H1 (cell line): ENCODE data around the gene HOXB8. TPM values are rescaled to one million over a fixed set of nuclear protein-coding genes. Genes with fewer than 3 reads are reported as not detected.

ENCODE experiments used
- ATF2 ChIP-seq: IDR thresholded peaks from 2 replicates; pipeline ENCODE4 v1.6.1; 2012; ENCODE audit warnings: low read length, inconsistent platforms
- EZH2 ChIP-seq: fragments of 200-600 bp; sonication (generic); IDR thresholded peaks from 2 replicates; pipeline ENCODE4 v1.7.1; 2012; ENCODE audit warnings: low read depth, mild to moderate bottlenecking, moderate library complexity, low read length, inconsistent platforms; ENCODE audit not compliant: severe bottlenecking
- ZNF274 ChIP-seq: IDR thresholded peaks from 2 replicates; pipeline ENCODE4 v1.7.0; 2012; ENCODE audit warnings: low read length, borderline replicate concordance; ENCODE audit errors: extremely low read depth
- polyA plus RNA-seq, 7 experiments: library from polyadenylated mRNA; depleted of rRNA in 3 of 7; stranded (reverse) in 5 of 7; unstranded in 2 of 7; fragments of >200 nt in 5 of 7; fragments of 200-250 nt in 2 of 7; gene quantifications; 1 replicate in 5 of 7; 2 replicates in 1 of 7; 4 replicates in 1 of 7; pipeline versions ENCODE4 v1.2.1 to v1.2.3, GENCODE V29; 2011 to 2013; ENCODE audit warnings: missing spikeins in 2 of 7, mixed read lengths in 2 of 7
- total RNA-seq: library from RNA; stranded (reverse); fragmentation: NEBNext Ultra II Directional; extraction: Animal tissue kit (Norgen Biotek cat#: 25700); gene quantifications from 2 replicates; pipeline ENCODE4 v1.2.1, GENCODE V29; 2021

The HOXB8 gene
- total and polyA plus RNA-seq, 2 of the 8 experiments (the other 6 are each of a cell fraction or from before 2014, with no cell fraction given) = not detected

- TF ChIP-seq ATF2 = no peak
- TF ChIP-seq ZNF274 = no peak
- peak; percentile 51 for TF ChIP-seq EZH2
- TF ChIP-seq, all 59 proteins: peak for 2
Observed at GRCh38 chr17:48644910-48645557, 29.9 kb upstream of the HOXB8 start (continued).
